ENCODE measurements around the gene IL1RAP.
"Not testable (repeated sequence)": the region's sequence is repeated elsewhere in the genome, so short reads cannot be mapped to it uniquely, and the experiment has no call there.

IL1RAP gene

DNA sequence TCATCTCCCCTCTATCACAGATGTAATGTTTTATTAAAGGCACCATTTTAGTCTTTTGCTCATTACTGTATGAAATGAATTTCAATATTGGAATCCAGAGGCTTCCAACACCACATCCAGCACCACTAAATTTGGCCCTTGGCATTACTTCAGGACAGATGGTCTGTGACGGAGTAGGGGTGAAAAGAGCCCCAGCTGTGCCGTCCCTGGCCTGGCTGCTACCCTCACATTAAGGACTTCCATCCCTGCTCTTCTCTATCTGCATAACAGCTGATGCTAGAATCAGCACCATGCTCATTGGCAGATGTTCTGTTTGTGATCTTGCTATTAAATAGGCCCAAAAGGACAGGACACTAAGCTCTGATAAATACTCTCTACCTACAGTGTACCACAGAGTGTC is 152.9 kb downstream of the IL1RAP start:
- no peak for DNase-seq (ENCODE audit: low read depth, low spot score)

DNA sequence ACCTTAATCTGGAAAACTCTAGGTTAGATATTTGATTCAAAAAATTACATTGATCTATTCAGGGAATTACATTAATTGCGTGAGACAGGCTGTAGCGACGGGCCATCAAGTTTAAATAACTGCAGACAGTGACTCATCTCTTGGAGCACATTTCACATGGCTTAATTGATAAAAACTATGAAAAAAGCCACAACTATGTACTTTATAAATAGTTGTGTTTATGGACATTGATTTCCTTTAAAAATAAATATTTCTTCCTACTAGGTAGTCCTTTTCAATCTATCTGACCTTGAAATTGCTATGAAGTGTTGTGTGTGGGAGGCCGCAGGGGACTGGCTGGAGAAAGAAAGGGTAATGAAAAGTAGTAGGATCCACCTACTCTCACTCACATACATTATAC is 157.8 kb downstream of the IL1RAP start:
- DNase-seq (ENCODE audit: low read depth, low spot score): no peak

DNA sequence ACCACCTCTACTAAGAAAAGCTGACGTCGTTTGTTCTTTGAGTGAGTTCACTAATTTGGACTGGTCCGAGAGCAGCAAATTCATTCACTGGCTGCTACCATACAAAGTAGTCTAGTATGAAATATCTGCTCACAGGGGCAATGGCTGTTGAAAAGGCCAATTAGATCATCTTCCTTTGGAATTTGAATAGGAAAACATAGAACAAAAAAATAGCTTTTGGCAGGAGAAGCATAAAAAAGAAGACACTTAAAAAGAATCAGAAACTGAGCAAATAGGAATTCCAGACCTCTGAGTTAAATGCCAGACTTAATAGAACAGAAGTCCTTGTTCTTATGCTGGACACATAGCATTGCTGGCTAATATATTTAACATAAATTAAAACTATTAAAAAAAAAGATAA is 159.3 kb downstream of the IL1RAP start:
- DNase-seq (ENCODE audit: low read depth, low spot score): no peak

DNA sequence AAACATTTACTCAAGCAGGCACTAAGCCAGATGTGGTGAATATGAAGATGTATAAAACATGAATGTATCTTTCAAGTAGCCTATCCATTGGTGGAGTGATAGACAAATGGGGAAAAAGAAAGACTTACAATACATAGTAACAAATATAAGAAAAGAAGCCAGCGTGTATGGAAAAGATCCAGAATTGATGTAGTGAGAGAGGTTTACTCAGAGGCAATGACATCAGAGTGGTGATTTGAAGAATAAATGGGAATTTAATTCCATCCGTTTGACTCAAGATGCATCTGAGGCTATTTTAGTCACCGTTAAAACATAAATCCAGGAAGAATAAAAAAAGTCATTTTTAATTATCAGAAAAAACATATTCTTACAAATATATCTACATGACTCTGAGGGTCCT is 162.6 kb downstream of the IL1RAP start:
- DNase-seq (ENCODE audit: low read depth, low spot score): no peak

DNA sequence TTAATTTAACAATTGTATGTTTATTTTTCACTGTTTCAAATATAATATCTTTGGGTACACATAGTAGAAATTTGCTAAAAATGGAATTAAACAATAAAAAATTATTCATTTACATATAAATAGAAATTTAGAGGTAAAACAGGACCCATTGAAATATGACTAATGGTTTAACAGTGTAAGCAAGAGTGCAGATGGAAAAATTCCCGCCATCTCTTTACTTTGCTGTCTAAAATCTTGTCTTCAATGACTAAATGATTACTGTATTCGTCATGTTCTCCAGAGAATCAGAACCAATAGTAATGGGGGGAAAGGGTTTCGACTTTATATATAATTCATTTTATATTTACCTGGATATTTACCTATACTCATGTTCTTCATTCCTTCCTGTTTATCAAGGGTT is 163.1 kb downstream of the IL1RAP start:
- no peak for DNase-seq (ENCODE audit: low read depth, low spot score)

DNA sequence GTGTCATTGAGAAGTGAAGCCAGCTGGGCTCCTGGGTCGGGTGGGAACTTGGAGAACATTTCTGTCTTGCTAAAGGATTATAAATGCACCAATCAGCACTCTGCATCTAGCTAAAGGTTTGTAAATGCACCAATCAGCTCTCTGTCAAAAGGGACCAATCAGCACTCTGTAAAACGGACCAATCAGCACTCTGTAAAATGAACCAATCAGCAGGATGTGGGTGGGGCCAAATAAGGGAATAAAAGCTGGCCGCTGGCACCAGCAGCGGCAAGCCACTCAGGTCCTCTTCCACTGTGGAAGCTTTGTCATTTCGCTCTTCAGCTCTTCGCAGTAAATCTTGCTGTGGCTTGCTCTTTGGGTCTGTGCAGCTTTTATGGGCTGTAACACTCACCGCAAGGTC is 164.0 kb downstream of the IL1RAP start:
- DNase-seq (ENCODE audit: low read depth, low spot score): not testable (repeated sequence)

DNA sequence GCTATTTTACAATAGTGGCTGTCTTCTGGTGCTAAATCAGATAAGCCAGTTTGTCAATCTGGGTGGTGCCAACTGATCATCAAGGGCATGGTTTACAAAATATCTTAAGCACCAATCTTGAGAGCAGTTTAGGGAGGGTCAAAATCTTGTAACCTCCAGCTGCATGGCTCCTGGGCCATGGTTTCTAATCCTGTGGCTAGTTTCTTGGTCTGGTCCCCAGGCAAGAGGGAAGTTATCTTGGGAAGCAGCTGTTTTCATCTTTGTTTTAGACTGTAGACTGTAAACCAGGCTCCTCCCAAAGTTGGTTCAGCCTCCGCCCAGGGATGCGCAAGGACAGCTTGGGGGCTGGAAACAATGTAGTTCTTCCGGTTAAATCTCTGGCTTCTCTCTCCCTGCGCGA is 166.8 kb downstream of the IL1RAP start:
- no peak for DNase-seq (ENCODE audit: low read depth, low spot score)

DNA sequence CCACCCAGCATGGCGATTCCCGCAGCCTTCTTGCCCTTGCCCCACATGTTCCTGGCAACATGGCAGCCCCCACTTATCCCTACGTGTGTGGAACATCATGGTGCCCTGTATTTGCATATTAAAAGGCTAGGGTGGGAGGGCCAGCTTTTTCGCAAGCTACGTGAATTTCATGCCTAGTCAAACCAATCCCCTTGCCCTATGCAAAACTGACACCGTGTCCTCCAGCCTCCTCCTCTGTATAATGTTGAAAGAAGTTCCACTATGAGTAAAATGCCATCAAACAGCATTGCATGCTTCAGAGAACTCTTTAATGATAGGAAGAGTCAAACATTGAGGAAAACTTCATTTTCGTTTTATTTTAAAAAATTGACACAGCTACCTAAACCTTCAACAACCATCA is 170.9 kb downstream of the IL1RAP start:
- no peak for DNase-seq (ENCODE audit: low read depth, low spot score)

DNA sequence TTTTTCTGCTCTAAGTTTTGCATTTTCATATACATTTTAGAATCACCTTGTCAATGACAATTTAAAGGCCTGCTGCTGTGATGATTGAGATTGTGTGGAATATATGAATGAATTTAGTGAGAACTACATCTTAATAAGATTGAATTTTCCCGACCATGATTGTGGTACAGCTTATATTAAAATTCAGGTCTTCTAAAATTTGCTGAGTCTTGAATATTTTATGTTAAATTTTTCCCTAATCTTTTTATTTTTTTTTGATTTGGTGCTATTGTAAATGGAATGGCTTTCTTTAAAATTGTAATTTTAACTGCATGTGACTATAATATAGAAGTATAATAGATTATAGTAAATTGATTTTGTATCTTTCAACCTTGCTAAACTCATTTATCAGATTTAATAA is 172.1 kb downstream of the IL1RAP start:
- no peak for DNase-seq (ENCODE audit: low read depth, low spot score)

DNA sequence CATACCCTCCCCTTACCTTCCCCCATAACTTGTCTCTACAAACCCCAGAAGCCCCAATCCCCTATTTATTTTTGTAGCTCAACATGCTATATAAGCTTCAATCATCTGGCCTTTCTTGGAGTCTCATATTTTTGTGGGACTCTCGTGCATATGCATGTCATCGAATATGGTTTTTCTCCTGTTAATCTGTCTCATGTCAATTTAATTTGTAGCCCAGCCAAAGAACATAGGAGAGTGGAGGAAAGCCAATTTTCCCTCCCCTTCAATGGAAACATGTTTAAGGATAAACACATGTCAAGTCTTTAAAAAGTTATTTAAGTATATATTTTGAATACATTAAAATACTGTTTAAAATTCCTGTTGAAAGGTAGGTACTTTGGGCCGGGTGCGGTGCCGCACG is 176.4 kb downstream of the IL1RAP start:
- DNase-seq (ENCODE audit: low read depth, low spot score): no peak

DNA sequence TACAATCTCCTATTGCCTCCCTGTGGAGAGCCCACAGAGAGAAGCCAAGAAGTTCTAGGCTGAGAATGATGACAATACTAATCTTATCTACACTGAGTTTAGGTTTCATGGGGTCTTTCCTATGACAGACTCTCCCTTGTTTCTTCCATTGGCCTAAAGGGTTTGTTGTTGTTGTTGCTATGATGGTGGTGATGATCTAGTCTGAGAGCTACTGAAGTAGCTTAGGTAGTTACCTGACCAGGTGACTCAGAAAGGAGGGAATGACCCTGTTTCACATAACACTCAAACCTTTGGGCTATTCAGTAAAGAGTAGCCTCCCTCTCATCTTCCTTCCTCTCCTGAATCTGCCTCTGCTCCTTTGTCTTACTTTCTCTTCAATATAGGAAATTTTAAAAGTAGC is 178.4 kb downstream of the IL1RAP start:
- no peak for DNase-seq (ENCODE audit: low read depth, low spot score)

DNA sequence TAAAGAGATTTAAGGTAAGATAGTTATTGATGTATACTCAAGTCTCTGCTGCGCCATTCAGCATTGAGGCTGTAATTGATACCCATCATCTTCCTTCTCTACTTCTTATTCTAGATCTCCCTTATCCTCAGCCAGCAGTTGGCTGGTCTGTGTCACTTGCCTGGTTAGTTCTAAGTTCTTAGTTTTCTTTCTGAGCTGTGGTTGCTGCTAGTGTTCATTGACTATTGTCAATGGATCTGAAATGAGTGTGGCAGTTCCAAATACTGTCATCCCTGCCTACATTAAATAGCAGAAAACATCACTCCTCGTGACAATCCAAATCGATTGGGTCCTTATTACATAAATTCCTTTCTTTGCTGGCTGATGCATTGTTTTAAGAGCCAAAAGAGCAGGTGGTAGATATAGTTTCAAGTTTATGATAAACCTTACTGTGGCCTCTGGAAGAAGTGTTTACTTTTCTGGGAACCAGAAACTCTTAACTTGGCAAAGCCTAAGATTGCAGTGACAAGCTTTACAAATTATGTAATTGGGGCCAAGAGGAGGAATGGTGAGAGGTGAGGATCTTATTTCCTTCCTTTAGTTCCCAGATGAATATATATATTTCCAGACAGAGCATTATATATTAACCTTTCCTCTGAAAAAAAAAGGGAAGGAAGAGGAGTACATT is 180.6 kb downstream of the IL1RAP start:
- DNase-seq (ENCODE audit: low read depth, low spot score): no peak

DNA sequence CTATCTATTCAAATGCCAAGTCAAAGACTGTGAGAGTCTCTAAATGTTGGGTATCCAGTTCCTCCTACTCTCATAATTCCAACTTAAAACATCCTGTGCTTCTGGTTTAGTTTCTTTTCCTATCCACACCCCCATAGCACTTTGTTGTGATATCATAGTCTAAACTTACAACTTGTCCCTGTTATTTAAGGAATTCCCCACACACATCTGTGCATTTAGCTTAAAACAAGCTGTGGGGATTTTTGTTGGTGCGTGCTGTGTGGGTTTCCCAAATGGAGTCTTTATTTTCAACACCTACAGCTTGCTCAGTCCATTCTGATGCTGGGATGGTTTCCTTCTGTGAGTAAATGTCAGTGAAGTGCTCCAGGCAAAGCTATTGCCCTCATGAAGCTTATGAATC is 181.3 kb downstream of the IL1RAP start:
- no peak for DNase-seq (ENCODE audit: low read depth, low spot score)

DNA sequence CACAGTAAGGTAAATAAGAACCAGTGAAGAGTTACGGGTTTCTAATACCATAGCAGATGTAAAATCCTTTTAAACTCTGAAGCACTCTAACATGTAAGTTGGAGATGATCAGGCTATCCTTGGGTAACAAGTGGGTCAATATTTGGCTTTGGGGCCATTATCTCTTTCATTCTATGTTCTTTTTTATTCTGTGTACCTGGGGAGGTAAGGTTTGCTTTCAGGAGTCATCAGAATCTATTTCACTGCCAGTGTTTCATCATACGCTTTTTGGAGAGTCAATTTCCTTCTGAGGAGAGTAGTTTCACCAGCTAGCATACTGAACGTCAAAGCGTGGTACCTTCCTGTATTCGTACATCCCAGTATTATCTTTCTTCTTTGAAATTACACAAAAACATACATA is 182.1 kb downstream of the IL1RAP start:
- no peak for DNase-seq (ENCODE audit: low read depth, low spot score)

DNA sequence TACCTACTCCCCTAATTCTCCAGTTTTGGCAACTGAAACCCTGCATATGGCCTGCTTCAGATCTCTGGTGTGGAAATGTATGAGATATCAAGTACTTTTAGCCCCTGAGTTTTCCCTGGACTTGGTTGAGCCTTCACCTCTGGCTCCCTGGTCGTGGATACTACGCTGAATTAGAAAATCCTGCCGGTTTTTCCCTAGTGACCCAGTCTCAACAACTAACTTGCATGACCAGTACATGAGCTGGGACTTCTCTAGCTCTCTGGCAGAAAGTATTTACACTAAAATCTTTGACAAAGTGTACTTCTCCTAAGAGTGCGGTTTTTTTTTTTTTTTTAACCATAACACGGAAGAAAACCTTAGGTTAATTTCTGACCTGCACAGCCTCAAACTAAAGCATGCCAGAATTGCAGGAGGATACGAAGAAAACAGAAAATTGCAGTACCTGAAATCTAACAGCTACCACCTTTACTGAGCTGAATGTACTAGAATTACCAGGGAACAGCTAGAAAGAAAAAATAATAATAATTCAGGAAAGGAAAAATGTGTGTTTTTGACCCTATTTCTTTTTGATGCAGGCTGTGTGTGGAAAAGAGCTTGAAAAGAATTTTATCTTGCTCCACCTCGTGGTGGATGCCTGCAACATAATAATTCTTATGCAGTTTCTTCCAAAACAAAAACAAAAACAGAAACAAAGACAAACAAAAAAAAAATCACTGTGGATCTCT is 183.1 kb downstream of the IL1RAP start:
- no peak for DNase-seq (ENCODE audit: low read depth, low spot score)

DNA sequence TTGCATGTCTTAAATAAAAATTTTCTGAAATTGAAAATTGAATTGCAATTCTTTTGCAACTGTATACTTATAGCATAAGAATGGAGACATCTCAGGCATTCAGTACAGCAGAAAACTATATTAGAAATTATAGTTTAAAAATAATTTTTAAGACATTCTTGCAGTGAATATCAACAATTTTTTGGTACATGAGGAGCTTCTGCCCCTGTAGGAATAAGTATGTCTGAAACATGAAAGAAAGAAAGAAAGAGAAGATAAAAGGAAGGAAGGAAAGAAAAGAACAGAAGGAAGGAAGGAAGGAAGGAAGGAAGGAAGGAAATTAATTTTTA is 183.6 kb downstream of the IL1RAP start:
- DNase-seq (ENCODE audit: low read depth, low spot score): no peak

DNA sequence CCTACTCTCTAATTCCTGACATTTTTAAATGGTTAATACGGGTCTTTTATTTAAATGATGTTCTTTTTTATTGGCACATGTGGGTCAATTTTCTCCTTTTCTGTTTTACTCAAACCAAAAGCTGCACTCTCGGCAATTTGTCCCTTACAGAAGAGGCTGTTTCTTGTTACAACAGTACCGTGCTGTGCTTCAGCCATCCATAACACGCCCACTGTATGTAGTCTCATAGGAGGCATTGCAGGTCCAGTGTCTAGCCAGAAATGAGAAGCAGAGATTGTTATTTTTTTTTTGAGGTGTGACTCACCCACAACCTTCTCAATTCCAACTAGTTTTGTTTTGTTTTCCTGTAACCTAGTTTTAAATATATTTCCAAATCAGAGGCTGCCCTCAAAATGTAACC is 184.0 kb downstream of the IL1RAP start:
- no peak for DNase-seq (ENCODE audit: low read depth, low spot score)

DNA sequence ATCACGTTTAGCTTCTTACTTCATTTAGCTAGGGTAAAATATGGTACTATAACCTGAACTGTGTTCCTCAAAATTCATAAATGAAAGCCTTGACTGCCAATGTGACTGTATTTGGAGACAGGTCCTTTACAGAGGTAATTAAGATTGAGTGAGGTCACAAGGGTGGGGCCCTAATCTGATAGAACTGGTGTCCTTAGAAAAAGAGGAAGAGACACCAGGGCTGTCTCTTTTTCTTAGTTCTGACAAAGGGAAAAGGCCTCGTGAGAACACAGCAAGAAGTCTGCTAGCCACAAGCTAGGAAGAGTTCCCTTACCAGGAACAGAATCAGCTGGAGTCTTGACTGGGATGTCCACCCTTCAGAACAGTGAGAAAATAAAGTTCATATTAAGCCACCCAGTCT is 185.9 kb downstream of the IL1RAP start:
- DNase-seq (ENCODE audit: low read depth, low spot score): no peak

DNA sequence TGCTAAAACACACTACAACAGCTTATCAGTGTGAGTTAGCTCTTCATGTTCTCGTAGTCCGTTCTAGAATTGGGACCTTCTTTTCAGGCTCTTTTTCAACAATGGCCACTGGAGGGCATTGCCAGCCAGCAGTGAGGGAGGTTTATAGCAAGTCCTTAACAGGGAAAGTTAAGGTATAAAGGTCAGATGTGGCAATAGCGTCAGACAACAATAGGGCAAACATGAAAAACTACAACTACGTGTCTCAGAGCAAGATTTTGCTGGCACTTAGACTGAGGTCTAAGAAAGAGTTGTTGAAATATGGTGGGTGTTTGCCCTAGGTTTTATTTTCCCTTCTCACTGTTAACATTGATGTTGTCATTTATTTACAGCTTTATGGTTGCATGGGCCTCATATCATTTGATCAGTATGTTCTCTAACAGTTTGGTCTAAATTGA is 187.2 kb downstream of the IL1RAP start:
- no peak for DNase-seq (ENCODE audit: low read depth, low spot score)

DNA sequence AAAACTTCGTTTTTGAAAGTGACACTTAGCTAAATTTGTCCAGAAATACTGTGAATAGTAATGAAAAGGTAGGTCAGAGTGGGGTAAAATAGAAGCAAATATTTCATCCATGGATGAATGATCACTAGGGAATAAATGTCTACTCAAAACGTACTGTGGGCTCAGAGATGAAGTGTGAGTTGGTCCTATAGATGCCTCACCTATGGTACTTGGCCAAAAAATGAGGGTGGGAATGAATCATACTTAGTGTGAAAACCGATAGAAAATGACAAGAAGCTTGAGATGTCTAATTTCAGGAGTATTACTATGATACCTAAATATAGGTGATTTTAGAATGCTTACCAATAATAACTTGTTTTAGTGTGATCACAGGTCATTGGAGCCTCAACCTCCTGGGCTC is 192.7 kb downstream of the IL1RAP start:
- no peak for DNase-seq (ENCODE audit: low read depth, low spot score)

Measured in activated naive CD8-positive, alpha-beta T cell treated with anti-CD3 and anti-CD28 coated beads, Interleukin-2, amount 50 U/mL, for 16 hours (primary cell).